Measurements from ENCODE around the gene PSMG3.

The PSMG3 gene

DNA sequence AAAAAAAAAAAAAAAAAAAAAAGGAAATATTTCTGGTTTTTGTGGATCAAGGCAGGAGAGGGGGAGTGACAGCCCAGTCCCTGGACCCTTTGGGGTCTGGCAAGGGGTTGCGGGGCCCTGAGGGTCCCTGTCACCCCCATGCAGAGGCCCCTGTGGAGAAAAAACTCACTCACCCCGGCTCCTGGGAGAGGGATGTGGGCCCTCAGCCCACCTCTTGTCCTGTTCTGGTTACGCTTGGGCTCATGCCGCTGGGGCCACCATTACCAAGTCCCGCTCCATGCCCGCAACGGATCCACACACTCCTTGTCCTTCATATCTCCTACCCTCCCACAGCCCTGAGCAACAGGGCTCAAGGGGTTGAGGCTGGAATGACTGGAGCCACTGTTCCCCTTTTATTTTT, 12.8 kb downstream of the PSMG3 start:
- no peak for DNase-seq

DNA sequence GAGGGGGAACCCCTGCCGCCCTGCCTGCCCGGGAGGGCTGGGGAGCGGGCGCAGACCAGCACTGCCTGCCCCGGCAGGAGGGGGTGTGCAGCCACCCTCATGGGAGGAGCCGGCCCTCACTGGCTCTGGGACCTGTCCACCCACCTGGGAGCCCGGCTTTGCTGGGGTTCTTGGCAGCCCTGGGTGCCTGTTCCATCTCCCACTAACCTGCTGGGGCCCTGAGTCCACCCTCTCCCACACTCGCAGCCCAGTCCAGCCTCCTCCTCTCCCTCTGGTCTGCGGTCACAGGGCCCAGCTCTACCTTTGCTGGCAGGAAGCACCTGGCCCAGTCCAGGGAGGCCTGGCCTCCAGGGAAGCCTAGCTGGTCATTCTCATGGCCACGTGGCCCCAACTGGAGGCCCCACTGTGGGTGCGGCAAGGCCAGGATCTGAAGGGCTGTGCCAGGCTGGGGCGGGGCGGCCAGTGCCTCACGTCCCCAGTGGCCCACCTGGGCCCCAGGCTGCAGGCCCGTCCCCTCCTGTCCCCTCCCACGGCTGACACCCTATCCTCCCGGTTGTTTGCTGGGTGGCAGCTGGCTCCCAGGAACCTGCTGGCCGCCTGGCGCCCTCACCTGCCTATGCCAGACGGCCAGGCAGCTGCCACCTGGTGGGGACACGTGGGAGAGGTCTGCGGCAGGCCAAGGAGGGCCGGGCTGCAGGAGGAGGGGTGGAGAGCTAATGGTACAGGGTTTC, 13.9 kb downstream of the PSMG3 start, which contains the start of gene TMEM184A:
Gene TMEM184A (minus strand): TSS at position 393 of the 731 bp plus-strand sequence. CDS start 721 bp downstream, outside the sequence.
- DNase-seq, result peak; percentile 38 to 51

GRCh38 chr7:1555046-1555812, 14.6 kb downstream of the PSMG3 start:
- no peak for DNase-seq

DNA sequence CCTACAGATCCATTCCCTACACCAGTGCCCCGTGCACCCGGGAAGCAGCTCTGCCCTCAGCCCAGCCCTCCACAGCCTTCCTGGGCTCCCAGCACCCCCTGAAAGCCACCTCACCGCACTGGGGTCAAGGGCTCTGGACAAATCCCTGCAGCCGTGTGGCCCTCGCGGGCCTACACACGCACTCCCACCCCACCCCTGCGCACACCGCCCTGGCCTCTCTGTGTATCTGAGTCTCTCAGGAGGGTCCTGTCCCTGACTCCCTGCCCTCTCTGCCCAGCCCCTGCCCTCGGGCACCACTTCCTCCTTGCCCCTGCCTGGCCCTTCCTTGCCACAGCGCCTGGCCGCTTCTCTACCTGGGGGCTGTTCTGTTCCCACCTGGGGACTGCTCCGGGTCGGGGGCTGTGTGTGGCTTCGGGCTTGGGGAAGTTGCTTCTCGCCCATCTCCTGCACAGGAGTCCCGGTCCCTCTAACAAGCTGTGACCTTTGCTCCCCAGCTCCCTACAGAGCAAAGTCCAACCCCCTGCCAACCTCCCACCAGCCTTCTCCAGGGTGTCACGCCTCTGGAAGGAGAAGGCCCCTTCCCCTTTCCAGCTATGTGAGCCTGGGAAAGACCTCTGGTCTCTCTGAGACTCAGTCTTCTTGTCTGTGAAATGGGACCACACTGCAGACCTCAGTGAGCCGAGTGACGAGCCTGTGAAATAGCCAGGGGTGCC, 15.3 kb downstream of the PSMG3 start:
- no peak for DNase-seq

DNA sequence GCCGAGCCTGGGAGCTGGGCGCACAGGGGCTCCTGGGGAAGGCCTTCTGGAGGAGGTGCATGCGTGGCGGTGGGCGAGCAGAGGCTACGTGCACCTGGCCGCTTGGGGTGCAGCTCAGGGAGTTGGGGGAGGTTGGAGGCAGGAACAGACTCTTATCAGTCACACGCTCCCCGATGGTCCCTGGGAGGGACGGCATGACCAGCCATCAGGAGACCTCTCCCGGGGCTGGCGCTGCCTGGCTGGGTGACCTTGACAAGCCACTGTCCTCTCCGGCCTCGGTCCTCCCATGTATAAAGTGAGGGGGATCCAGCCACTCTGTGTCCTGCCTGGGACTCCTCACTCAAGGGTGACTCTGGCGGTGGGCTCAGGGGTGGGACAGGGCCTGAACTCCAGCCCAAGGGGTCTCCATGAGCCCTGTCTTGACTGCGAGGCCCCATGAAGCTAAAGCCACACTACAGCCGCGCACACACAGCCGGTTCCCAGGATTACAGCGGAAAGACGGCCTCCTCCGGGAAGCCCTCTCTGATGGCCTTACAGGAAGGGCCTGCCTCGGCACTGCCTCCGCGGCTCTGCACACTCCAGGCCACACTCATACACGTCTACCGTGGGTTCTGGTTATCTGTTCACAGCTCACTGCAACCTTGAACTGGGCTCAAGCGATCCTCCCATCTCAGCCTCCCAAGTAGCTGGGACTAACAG, 16.2 kb downstream of the PSMG3 start:
- DNase-seq, result no peak

GRCh38 chr7:1552200-1552599, 17.6 kb downstream of the PSMG3 start:
- DNase-seq, result no peak

DNA sequence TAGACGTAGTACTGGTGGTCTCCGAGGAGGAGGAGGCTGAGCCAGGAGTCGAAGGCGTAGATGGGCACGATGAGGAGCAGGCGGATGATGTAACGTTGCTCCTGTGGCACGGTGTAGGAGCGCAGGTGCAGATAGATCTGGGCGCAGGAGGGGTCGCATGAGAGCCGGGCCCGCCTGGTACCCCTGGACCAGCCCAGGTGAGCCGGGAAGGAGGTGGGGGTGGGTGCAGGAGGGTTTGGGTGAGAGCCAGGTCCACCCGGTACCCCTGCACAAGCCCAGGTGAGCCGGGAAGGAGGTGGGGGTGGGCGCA, 19.0 kb downstream of the PSMG3 start:
- DNase-seq, result no peak

GRCh38 chr7:1550005-1550845, 19.6 kb downstream of the PSMG3 start:
- no peak for DNase-seq

GRCh38 chr7:1549357-1550004, 20.4 kb downstream of the PSMG3 start:
- DNase-seq, result no peak

DNA sequence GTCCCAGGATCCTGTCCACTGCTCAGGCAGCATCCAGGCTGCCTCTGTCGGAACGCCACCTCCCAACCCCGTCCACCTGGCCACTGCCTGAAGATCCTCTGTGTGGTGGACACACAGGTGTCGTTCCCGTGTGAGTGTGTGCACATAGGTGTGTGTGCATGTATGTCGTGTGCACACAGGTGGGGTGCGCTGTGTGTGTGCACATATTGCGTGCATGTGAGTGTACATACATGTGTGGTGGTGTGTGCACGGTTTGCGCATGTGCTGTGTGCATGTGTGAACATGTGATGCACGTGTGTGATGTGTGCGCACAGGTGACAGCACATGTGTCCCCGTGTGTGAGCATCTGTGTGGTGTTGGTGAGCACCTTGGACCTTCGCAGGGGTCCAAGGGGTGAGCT, 20.9 kb downstream of the PSMG3 start:
- DNase-seq, result no peak

GRCh38 chr7:1548438-1548831, 21.4 kb downstream of the PSMG3 start:
- no peak for DNase-seq

DNA sequence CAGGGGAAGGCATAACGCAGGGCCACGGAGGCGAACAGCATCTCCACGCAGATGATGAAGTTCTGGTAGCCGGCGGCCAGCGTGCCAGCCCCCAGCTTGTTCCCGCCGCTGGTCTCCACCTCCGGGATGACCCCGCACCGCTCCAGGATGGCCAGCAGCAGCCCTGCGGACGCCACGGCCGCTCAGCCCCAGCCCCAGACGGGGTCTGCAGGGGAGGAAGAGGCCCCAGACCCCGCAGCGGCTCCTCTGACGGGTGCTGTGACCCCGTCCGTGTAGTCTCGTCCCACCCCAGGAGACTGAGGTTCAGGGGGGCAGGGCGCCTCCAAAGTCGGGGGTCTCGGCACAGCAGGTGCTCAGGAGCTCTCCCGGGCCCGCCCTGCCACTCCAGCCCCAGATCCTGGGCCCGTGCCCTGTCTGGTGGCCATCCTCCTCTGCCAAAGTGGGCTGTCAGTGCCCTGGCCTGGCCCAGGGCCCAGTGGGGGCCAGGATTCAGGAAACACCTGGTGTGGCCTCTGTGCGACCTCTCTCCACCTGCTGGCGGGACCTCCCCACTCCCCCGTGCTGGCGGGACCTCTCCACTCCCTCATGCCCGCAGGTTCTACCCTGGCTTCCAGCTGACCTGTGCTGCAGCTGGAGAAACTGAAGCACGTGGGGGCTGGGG, 21.9 kb downstream of the PSMG3 start:
- DNase-seq, result no peak

DNA sequence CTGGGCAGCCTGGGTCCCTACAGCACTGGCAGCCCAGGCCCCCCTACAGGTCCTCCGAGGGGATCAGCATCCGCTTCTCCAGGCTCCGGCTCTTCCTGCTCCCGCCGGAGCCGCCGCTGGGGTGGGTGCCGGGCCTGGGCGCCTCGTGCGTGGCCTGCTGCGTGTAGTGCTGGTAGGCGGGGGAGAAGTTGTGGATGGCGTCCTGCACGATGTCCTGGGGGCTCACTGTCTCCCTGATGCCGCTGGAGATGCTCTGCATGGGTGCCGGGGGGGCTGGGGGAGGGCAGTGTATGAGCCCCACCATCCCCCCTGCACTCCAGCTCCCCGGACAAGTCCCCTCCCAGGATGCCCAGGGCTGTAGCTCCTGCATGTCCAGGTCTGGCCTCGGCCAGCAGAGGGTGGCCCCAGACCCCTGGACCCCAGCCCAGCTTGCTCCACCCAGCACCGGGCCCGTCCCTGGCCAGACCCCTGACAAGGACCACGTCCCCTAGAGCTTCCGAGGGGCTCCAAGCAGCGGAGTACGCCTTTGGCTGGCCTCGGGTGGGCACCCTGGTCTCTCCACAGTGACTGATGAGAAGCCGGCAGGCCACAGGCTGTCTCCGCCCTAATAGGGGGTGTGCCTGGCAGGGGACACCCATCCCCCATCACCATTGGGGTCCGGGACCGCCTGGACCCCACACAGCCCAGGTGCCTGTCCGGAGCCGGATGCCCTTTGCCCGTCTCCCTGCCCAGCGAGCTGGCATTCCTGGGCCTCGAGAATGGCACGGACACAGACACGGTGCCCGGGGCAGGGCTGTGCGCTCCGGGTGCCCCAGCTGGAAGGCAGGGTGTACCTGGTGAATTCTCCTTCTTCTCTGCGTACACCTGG, 22.7 kb downstream of the PSMG3 start:
- DNase-seq, result no peak

DNA sequence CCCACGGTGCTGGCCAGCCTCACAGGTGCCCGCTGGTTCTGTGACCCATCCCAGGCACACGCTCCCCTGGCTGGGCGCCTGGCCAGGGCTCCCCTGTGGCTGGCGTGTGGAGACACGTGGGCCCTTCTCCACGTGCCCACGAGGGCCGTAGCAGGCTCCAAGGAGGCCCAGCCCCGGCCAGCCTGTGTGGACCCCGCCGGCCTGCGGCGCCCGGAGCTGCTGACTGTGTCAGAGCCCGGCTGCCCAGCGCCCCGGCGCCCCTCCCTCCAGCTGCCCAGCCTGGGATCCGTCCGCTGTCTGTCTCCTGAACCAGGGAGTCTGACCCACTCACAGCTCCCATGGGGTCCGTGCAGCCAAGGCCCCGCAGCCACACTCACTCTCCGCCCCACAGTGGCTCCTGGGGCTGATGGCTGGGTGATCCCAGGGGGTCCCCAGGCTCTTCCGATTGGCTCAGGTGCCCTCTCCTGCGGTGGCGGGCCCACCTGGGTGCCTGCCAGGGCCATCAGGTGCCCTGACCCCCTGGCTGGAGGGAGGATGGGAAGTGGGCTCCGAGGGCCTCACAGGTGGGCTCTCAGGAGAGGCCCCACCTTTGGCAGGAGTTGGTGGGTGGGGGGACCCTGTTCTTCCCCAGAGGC, 23.4 kb downstream of the PSMG3 start:
- no peak for DNase-seq

DNA sequence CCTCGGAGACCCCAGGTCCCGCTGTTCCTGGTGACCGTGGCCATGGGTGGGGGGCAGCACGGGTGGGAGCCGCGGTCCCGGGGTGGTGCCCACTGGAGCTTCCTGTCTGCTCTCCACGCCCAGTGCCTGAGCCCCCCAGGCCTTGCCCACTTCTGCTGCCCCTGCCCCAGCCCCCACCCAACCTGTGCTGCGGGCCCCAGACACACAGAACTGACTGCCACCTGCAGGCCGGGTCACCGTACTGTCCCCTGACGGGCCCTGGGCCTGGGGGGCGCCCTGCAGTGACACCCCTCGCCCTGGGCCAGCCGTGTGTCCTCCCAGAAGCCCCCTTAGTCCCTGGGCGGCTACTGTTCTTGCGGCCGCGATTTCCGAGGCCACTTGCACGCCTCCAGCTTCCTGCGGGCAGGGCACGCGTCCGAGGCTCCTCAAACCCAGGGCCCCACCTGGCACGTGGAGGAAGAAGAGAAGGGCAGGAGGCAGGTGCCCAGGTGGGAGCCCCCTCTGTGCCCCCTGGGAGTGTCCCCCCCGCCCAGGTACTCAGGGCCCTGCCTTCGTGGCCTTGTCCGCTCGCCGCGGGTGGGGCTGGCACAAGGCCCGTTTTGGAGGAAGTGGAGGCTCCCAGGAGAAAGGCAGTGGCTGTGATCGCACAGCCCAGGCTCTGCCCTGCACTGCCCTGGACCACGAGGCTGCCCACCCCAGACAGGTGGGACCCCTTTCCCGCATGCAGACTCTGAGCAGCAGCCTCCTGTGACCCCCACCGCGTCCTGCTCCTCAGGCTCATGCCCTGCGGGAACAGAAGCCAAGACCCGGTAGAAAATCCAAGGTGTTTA, 24.2 kb downstream of the PSMG3 start:
- no peak for DNase-seq

DNA sequence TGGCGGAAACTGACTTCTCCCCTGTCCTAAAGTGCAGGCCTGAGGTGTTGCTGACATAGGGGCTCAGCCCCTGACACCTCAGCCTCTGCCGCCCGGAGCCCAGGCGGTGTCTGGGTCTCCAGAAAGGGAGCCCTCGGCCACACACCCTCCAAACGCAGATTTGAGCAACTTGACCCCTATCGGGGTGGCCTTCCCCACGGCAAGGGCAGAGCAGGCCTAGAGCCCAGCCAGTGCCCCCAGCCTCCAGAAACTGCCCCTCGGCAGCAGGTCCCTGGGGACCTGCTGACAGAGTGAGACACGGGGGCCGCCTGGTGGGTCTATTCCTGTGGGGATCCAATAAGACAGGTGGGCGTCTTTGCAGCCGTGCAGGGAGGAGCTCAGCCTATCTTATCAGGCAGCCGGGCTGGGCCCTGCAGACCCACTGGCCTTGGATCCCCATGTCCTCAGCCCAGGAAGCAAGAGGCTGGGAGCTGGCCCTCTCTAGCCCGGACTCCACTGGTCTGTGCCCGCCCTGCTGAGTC, 24.9 kb downstream of the PSMG3 start:
- DNase-seq, result no peak

- DNase-seq, result no peak
Observed at GRCh38 chr7:1544178-1544895, 25.5 kb downstream of the PSMG3 start.

- DNase-seq, result no peak
Observed at GRCh38 chr7:1543826-1544177, 26.0 kb downstream of the PSMG3 start.

All from CD4-positive, alpha-beta T cell treated with Interferon alpha-2 for 1 hour (primary cell).